Activated CD4-positive, alpha-beta T cell treated with anti-CD3 and anti-CD28 coated beads, Interleukin-2, Interleukin-6, amounts not matched to agents 100 ng/mL and 50 ng/mL, durations not matched to agents 16 hours and 8 hours (primary cell): ENCODE measurements around the gene CYP24A1.

ENCODE experiments used
- DNase-seq: peaks from one replicate; pipeline ENCODE4 v3.0.0-alpha.2; 2020

CYP24A1 gene

GRCh38 chr20:54155736-54156317 is 18.0 kb downstream of the CYP24A1 start:
- DNase-seq, result no peak

- no peak for DNase-seq
Measured at GRCh38 chr20:54154439-54154838, 19.3 kb downstream of the CYP24A1 start.

GRCh38 chr20:54153847-54154246 is 19.9 kb downstream of the CYP24A1 start:
- no peak for DNase-seq

- DNase-seq, result no peak
Measured at GRCh38 chr20:54153041-54153327, 20.8 kb downstream of the CYP24A1 start.

- DNase-seq, result no peak
Measured at GRCh38 chr20:54152227-54153040, 21.4 kb downstream of the CYP24A1 start.

- DNase-seq, result no peak
Measured at GRCh38 chr20:54151511-54152226, 22.1 kb downstream of the CYP24A1 start.

GRCh38 chr20:54151075-54151439 is 22.7 kb downstream of the CYP24A1 start:
- DNase-seq, result no peak

GRCh38 chr20:54149765-54150264 is 24.0 kb downstream of the CYP24A1 start:
- no peak for DNase-seq

- DNase-seq, result no peak
Measured at GRCh38 chr20:54148947-54149764, 24.6 kb downstream of the CYP24A1 start.

GRCh38 chr20:54146672-54147071 is 27.1 kb downstream of the CYP24A1 start:
- DNase-seq, result no peak

GRCh38 chr20:54144847-54145414 is 28.9 kb downstream of the CYP24A1 start:
- no peak for DNase-seq

GRCh38 chr20:54140927-54141566 is 32.7 kb downstream of the CYP24A1 start:
- no peak for DNase-seq

GRCh38 chr20:54140486-54140885 is 33.3 kb downstream of the CYP24A1 start:
- no peak for DNase-seq

GRCh38 chr20:54140067-54140466 is 33.7 kb downstream of the CYP24A1 start:
- DNase-seq, result no peak

GRCh38 chr20:54139188-54139587 is 34.6 kb downstream of the CYP24A1 start:
- no peak for DNase-seq

GRCh38 chr20:54138427-54138826 is 35.4 kb downstream of the CYP24A1 start:
- no peak for DNase-seq

GRCh38 chr20:54137115-54137514 is 36.7 kb downstream of the CYP24A1 start:
- DNase-seq, result no peak

GRCh38 chr20:54134445-54135220 is 39.2 kb downstream of the CYP24A1 start:
- no peak for DNase-seq

GRCh38 chr20:54133434-54134427 is 40.1 kb downstream of the CYP24A1 start:
- DNase-seq, result no peak
